Measurements from ENCODE around the gene POLR2J2.
"Not testable (repeated sequence)": the region's sequence is repeated elsewhere in the genome, so short reads cannot be mapped to it uniquely, and the experiment has no call there.

DNA sequence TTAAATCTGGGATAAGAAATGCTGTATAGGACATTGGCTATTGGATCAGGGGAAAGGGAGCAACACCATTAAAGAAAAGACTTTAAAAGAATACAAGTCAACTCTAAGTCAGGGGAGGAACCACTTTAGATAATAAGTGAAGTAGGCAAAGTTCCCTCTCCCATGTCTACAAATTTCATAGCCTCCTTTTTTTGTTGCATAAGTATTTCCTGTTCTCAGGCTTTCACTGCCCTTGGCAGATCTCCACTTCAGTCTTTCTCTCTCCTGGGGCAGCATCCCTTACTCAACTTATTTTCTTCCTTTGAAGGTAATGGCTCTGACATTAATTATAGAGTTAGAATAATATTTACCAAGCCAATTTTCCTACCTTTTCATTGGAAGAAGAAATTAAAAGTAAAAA, 47.0 kb upstream of the POLR2J2 start:
- TF ChIP-seq, protein P1, sequence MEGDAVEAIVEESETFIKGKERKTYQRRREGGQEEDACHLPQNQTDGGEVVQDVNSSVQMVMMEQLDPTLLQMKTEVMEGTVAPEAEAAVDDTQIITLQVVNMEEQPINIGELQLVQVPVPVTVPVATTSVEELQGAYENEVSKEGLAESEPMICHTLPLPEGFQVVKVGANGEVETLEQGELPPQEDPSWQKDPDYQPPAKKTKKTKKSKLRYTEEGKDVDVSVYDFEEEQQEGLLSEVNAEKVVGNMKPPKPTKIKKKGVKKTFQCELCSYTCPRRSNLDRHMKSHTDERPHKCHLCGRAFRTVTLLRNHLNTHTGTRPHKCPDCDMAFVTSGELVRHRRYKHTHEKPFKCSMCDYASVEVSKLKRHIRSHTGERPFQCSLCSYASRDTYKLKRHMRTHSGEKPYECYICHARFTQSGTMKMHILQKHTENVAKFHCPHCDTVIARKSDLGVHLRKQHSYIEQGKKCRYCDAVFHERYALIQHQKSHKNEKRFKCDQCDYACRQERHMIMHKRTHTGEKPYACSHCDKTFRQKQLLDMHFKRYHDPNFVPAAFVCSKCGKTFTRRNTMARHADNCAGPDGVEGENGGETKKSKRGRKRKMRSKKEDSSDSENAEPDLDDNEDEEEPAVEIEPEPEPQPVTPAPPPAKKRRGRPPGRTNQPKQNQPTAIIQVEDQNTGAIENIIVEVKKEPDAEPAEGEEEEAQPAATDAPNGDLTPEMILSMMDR (optimal IDR thresholded peaks at IDR 0.05 in 1 of 3, IDR thresholded peaks at IDR 0.05 in 1 of 3, conservative IDR thresholded peaks at IDR 0.05 in 1 of 3; ENCODE audit: extremely low read depth in 1 of 3, insufficient read depth in 2 of 3, low read length in 3 of 3), result not testable (repeated sequence)
- not testable (repeated sequence) for TF ChIP-seq EZH2 (IDR thresholded peaks at IDR 0.05; ENCODE audit: low read length)
